HG02852 (cell line): ENCODE results near the gene DNAAF8.

Source experiments
- ATAC-seq: cut with Tn5 transposase; IDR thresholded peaks from one replicate; pipeline ENCODE4 v1.9.1; 2021; ENCODE audit warnings: mild to moderate bottlenecking, moderate library complexity; ENCODE audit not compliant: unreplicated experiment

DNAAF8 gene

GRCh38 chr16:4734063-4734729 is at the start of gene DNAAF8, which contains the start of gene ANKS3:
Gene DNAAF8 (plus strand): TSS chr16:4734537. CDS start chr16:4736515, 1,978 bp downstream.
Gene ANKS3 (minus strand): TSS chr16:4734271. CDS start chr16:4730149, 4,122 bp downstream.
- ATAC-seq: peak; percentile 81

GRCh38 chr16:4684763-4685162 is 49.6 kb upstream of the DNAAF8 start:
- no peak for ATAC-seq

- ATAC-seq: no peak
Observed at GRCh38 chr16:4685292-4685691, 49.0 kb upstream of the DNAAF8 start.

GRCh38 chr16:4685776-4686496 is 48.4 kb upstream of the DNAAF8 start:
- no peak for ATAC-seq

- no peak for ATAC-seq
Observed at GRCh38 chr16:4686497-4687210, 47.7 kb upstream of the DNAAF8 start.

- no peak for ATAC-seq
Observed at GRCh38 chr16:4687416-4687815, 46.9 kb upstream of the DNAAF8 start.

GRCh38 chr16:4687946-4688673 is 46.2 kb upstream of the DNAAF8 start:
- ATAC-seq: no peak

- no peak for ATAC-seq
Observed at GRCh38 chr16:4688674-4689045, 45.7 kb upstream of the DNAAF8 start.

GRCh38 chr16:4689091-4689671 is 45.2 kb upstream of the DNAAF8 start:
- ATAC-seq: no peak

- ATAC-seq: no peak
Observed at GRCh38 chr16:4689864-4690704, 44.3 kb upstream of the DNAAF8 start.

GRCh38 chr16:4690946-4691665 is 43.2 kb upstream of the DNAAF8 start:
- ATAC-seq: no peak

GRCh38 chr16:4691666-4692412 is 42.5 kb upstream of the DNAAF8 start:
- no peak for ATAC-seq

GRCh38 chr16:4692460-4693295 is 41.7 kb upstream of the DNAAF8 start:
- ATAC-seq: peak; percentile 13

GRCh38 chr16:4693296-4693955 is 40.9 kb upstream of the DNAAF8 start, which contains the start of gene NUDT16L1:
Gene NUDT16L1 (plus strand): TSS chr16:4693562. CDS start chr16:4693727, 165 bp downstream.
- peak; percentile 93 for ATAC-seq

- ATAC-seq: no peak
Observed at GRCh38 chr16:4693956-4694641, 40.2 kb upstream of the DNAAF8 start.
